Activated naive CD8-positive, alpha-beta T cell treated with anti-CD3 and anti-CD28 coated beads, Interleukin-2, amount 10 ng/mL, durations not matched to agents 7 days and 5 days (primary cell): ENCODE data around the gene MYH16. TPM values are rescaled to one million over a fixed set of nuclear protein-coding genes. Genes with fewer than 3 reads are reported as not detected.
A peak's percentile ranks its signal among the peaks of the same experiment; 100 is the strongest.
"Not testable (repeated sequence)": the region's sequence is repeated elsewhere in the genome, so short reads cannot be mapped to it uniquely, and the experiment has no call there.

ENCODE experiments used
- ATAC-seq: fragments of 150-1000 bp; cut with Tn5 transposase; one replicate; pipeline ENCODE4 v1.10.0; 2021; ENCODE audit warnings: low read depth, moderate library complexity
- POLR2A ChIA-PET: fragments of 350-600 bp; sonication (Branson Sonifier 250); formaldehyde crosslinking; loops from one replicate; lab custom pipeline; 2021; ENCODE audit warnings: antibody characterized with exemption; lab: Charles Lee
- DNase-seq: peaks from one replicate; pipeline ENCODE4 v3.0.0; 2021
- H3K27ac Mint-ChIP-seq: one replicate; pipeline ENCODE4 v1.8.0; 2022; ENCODE audit warnings: mild to moderate bottlenecking, mixed read lengths
- H3K27me3 Mint-ChIP-seq: one replicate; pipeline ENCODE4 v1.8.0; 2022; ENCODE audit warnings: mild to moderate bottlenecking, moderate library complexity, mixed read lengths
- H3K36me3 Mint-ChIP-seq: one replicate; pipeline ENCODE4 v1.8.0; 2021; ENCODE audit warnings: mild to moderate bottlenecking, mixed read lengths
- H3K4me1 Mint-ChIP-seq: one replicate; pipeline ENCODE4 v1.8.0; 2021; ENCODE audit warnings: mixed read lengths
- H3K4me3 Mint-ChIP-seq: one replicate; pipeline ENCODE4 v1.8.0; 2022; ENCODE audit warnings: mild to moderate bottlenecking, moderate library complexity, mixed read lengths
- H3K9me3 Mint-ChIP-seq: one replicate; pipeline ENCODE4 v1.8.0; 2021; ENCODE audit warnings: mixed read lengths
- total RNA-seq, 2 experiments: library from RNA; stranded (reverse); gene quantifications; one replicate each; pipeline ENCODE4 v1.2.3, GENCODE V29; 2021

The MYH16 gene
- not detected for total RNA-seq

GRCh38 chr7:99272476-99273045 lies at the start of gene MYH16:
TSS of gene MYH16 (plus strand) at chr7:99272839.
- no peaks in the 10 kb centered on the region for H3K27me3 Mint-ChIP-seq
- peak within 1 kb of the TSS; percentile 84 for H3K27ac Mint-ChIP-seq
- H3K9me3 Mint-ChIP-seq: no peaks in the 10 kb centered on the region
- H3K4me1 Mint-ChIP-seq: peaks cover 14% of the 10 kb centered on the region
- H3K36me3 Mint-ChIP-seq: no peaks in the 10 kb centered on the region
- peak within 1 kb of the TSS; percentile 29 for H3K4me3 Mint-ChIP-seq
- ATAC-seq (no peak), DNase-seq (no peak)
- POLR2A ChIA-PET: interaction anchor here (0.6 kb wide), 1 partner anchor 61 kb away, joined by 7 read pairs; no protein-coding TSS in a partner anchor

- not testable (repeated sequence) for ATAC-seq
Measured at GRCh38 chr7:99224263-99224898, 48.3 kb upstream of the MYH16 start.

GRCh38 chr7:99224899-99225265 lies 47.8 kb upstream of the MYH16 start:
- no peak for DNase-seq

More at GRCh38 chr7:99224263-99224898, 48.3 kb upstream of the MYH16 start:
- H3K4me1 Mint-ChIP-seq, DNase-seq, H3K4me3 Mint-ChIP-seq, POLR2A ChIA-PET, H3K27me3 Mint-ChIP-seq, H3K27ac Mint-ChIP-seq, H3K36me3 Mint-ChIP-seq, H3K9me3 Mint-ChIP-seq: not testable (repeated sequence)

GRCh38 chr7:99229234-99229633 lies 43.4 kb upstream of the MYH16 start:
- no peak overlapping the region for H3K4me3 Mint-ChIP-seq
- H3K27ac Mint-ChIP-seq: no peak overlapping the region
- POLR2A ChIA-PET: no interaction called here
- no peak for DNase-seq
- H3K4me1 Mint-ChIP-seq: no peaks in the 10 kb centered on the region
- H3K27me3 Mint-ChIP-seq: peaks cover 2% of the 10 kb centered on the region
- no peak for ATAC-seq
- no peaks in the 10 kb centered on the region for H3K9me3 Mint-ChIP-seq
- no peaks in the 10 kb centered on the region for H3K36me3 Mint-ChIP-seq

More at GRCh38 chr7:99224899-99225265, 47.8 kb upstream of the MYH16 start:
- no peak overlapping the region for H3K4me3 Mint-ChIP-seq
- no peak for ATAC-seq
- POLR2A ChIA-PET: no interaction called here
- H3K36me3 Mint-ChIP-seq: no peaks in the 10 kb centered on the region
- no peaks in the 10 kb centered on the region for H3K27me3 Mint-ChIP-seq
- no peak overlapping the region for H3K27ac Mint-ChIP-seq
- H3K9me3 Mint-ChIP-seq: no peaks in the 10 kb centered on the region
- H3K4me1 Mint-ChIP-seq: no peaks in the 10 kb centered on the region

GRCh38 chr7:99232082-99232770 lies 40.4 kb upstream of the MYH16 start:
- Mint-ChIP-seq H3K36me3 (no peaks in the 10 kb centered on the region), H3K4me1 (no peaks in the 10 kb centered on the region), H3K27me3 (peaks cover 2% of the 10 kb centered on the region), H3K27ac (no peak overlapping the region), H3K4me3 (no peak overlapping the region), H3K9me3 (no peaks in the 10 kb centered on the region)
- POLR2A ChIA-PET: no interaction called here
- DNase-seq (no peak), ATAC-seq (no peak)

GRCh38 chr7:99232955-99233354 lies 39.7 kb upstream of the MYH16 start:
- H3K4me1 Mint-ChIP-seq, H3K27me3 Mint-ChIP-seq, H3K36me3 Mint-ChIP-seq, H3K9me3 Mint-ChIP-seq, DNase-seq, H3K4me3 Mint-ChIP-seq, POLR2A ChIA-PET, ATAC-seq, H3K27ac Mint-ChIP-seq: not testable (repeated sequence)

- no peaks in the 10 kb centered on the region for H3K4me1 Mint-ChIP-seq
- POLR2A ChIA-PET: no interaction called here
- no peaks in the 10 kb centered on the region for H3K9me3 Mint-ChIP-seq
- H3K36me3 Mint-ChIP-seq: no peaks in the 10 kb centered on the region
- no peak overlapping the region for H3K4me3 Mint-ChIP-seq
- ATAC-seq: no peak
- no peak for DNase-seq
- H3K27ac Mint-ChIP-seq: no peak overlapping the region
- peaks cover 2% of the 10 kb centered on the region for H3K27me3 Mint-ChIP-seq
Measured at GRCh38 chr7:99234185-99234584, 38.5 kb upstream of the MYH16 start.

- Mint-ChIP-seq H3K9me3 (no peaks in the 10 kb centered on the region), H3K4me3 (no peak overlapping the region)
- POLR2A ChIA-PET: no interaction called here
Measured at GRCh38 chr7:99235925-99236324, 36.7 kb upstream of the MYH16 start.

GRCh38 chr7:99237876-99238275 lies 34.8 kb upstream of the MYH16 start:
- H3K9me3 Mint-ChIP-seq, H3K27me3 Mint-ChIP-seq, ATAC-seq, H3K36me3 Mint-ChIP-seq, POLR2A ChIA-PET, H3K4me1 Mint-ChIP-seq, H3K27ac Mint-ChIP-seq, H3K4me3 Mint-ChIP-seq, DNase-seq: not testable (repeated sequence)

More at GRCh38 chr7:99235925-99236324, 36.7 kb upstream of the MYH16 start:
- ATAC-seq: no peak
- Mint-ChIP-seq H3K27me3 (peaks cover 2% of the 10 kb centered on the region), H3K36me3 (no peaks in the 10 kb centered on the region), H3K4me1 (no peaks in the 10 kb centered on the region), H3K27ac (no peak overlapping the region)
- no peak for DNase-seq

GRCh38 chr7:99238558-99239341 lies 33.9 kb upstream of the MYH16 start:
- Mint-ChIP-seq H3K9me3 (no peaks in the 10 kb centered on the region), H3K36me3 (no peaks in the 10 kb centered on the region), H3K4me3 (no peak overlapping the region), H3K27ac (no peak overlapping the region), H3K4me1 (no peaks in the 10 kb centered on the region), H3K27me3 (no peaks in the 10 kb centered on the region)
- ATAC-seq: no peak
- no peak for DNase-seq
- POLR2A ChIA-PET: no interaction called here

- no peak overlapping the region for H3K27ac Mint-ChIP-seq
- no peaks in the 10 kb centered on the region for H3K4me1 Mint-ChIP-seq
- DNase-seq (no peak), ATAC-seq (no peak)
- H3K36me3 Mint-ChIP-seq: no peaks in the 10 kb centered on the region
- POLR2A ChIA-PET: no interaction called here
- no peaks in the 10 kb centered on the region for H3K9me3 Mint-ChIP-seq
- H3K4me3 Mint-ChIP-seq: no peak overlapping the region
- H3K27me3 Mint-ChIP-seq: no peaks in the 10 kb centered on the region
Measured at GRCh38 chr7:99242682-99243081, 30.0 kb upstream of the MYH16 start.

GRCh38 chr7:99243751-99244337 lies 28.8 kb upstream of the MYH16 start:
- Mint-ChIP-seq H3K36me3 (no peaks in the 10 kb centered on the region), H3K9me3 (no peaks in the 10 kb centered on the region), H3K4me1 (no peaks in the 10 kb centered on the region), H3K27me3 (no peaks in the 10 kb centered on the region), H3K27ac (no peak overlapping the region), H3K4me3 (no peak overlapping the region)
- no peak for ATAC-seq
- DNase-seq: no peak
- POLR2A ChIA-PET: no interaction called here

- H3K27ac Mint-ChIP-seq: no peak overlapping the region
- ATAC-seq (no peak), DNase-seq (no peak)
- H3K36me3 Mint-ChIP-seq: no peaks in the 10 kb centered on the region
- H3K27me3 Mint-ChIP-seq: no peaks in the 10 kb centered on the region
- H3K9me3 Mint-ChIP-seq: no peaks in the 10 kb centered on the region
- no peak overlapping the region for H3K4me3 Mint-ChIP-seq
- no peaks in the 10 kb centered on the region for H3K4me1 Mint-ChIP-seq
- POLR2A ChIA-PET: no interaction called here
Measured at GRCh38 chr7:99244939-99245338, 27.7 kb upstream of the MYH16 start.
